T-helper 2 cell treated with Interferon-gamma antibody and Interleukin-4, amounts not matched to agents 5 μg/mL and 100 μg/mL, for 36 hours (primary cell): ENCODE measurements around the gene MMRN2.
"Not testable (repeated sequence)": the region's sequence is repeated elsewhere in the genome, so short reads cannot be mapped to it uniquely, and the experiment has no call there.

Source experiments
- DNase-seq: peaks from one replicate; pipeline ENCODE4 v3.0.0; 2021; ENCODE audit warnings: low spot score
- H3K27ac Mint-ChIP-seq: one replicate; pipeline ENCODE4 v1.8.0; 2021; ENCODE audit warnings: mild to moderate bottlenecking, mixed read lengths
- H3K27me3 Mint-ChIP-seq: one replicate; pipeline ENCODE4 v1.8.0; 2021; ENCODE audit warnings: low read depth, mixed read lengths
- H3K36me3 Mint-ChIP-seq: one replicate; pipeline ENCODE4 v1.8.0; 2021; ENCODE audit warnings: low read depth, mixed read lengths
- H3K4me1 Mint-ChIP-seq: one replicate; pipeline ENCODE4 v1.8.0; 2021; ENCODE audit warnings: low read depth, mixed read lengths
- H3K4me3 Mint-ChIP-seq: one replicate; pipeline ENCODE4 v1.8.0; 2022; ENCODE audit warnings: mild to moderate bottlenecking, moderate library complexity, mixed read lengths
- H3K9me3 Mint-ChIP-seq: one replicate; pipeline ENCODE4 v1.8.0; 2021; ENCODE audit warnings: mixed read lengths

MMRN2 gene

DNA sequence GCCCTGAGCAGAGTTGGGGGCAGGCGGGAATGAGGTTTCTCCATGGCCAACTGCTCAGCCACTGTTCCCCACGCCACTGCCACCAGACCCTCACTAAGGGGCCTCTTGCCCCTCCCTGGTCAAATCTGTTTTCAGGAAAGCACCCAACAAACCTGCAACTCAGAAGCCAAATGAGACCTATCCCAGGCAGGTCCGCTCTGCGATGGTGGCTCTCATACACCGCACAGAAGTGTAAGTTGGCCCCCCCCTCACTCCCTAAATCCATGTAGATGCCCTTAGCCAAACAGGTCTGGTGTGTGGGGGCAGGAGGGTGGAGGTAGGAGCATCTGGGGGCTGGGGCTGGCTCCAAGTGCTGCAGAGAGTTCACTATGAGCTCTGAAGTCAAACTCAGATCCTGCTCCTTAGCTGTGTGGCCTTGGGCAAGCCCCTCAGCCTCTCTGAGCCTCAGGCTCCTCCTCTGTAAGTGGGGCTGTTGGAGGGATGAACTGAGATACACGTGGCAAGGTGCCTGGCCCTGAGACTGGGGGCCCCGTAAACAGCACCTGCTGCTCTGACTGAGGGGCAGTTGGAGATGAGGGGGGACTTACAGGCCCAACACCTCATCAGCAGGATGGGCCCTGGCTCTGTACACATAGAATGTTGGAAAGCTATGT lies 1.1 kb downstream of the MMRN2 start:
- no peak overlapping the region for H3K27ac Mint-ChIP-seq
- H3K4me3 Mint-ChIP-seq, result no peak overlapping the region
- H3K27me3 Mint-ChIP-seq, result no peaks in the 10 kb centered on the region
- H3K9me3 Mint-ChIP-seq, result peaks cover 9% of the 10 kb centered on the region
- no peaks in the 10 kb centered on the region for H3K4me1 Mint-ChIP-seq
- peaks cover 2% of the 10 kb centered on the region for H3K36me3 Mint-ChIP-seq
- DNase-seq, result no peak

- H3K27ac Mint-ChIP-seq, result no peak overlapping the region
- no peak for DNase-seq
- H3K9me3 Mint-ChIP-seq, result peaks cover 9% of the 10 kb centered on the region
- H3K4me1 Mint-ChIP-seq, result no peaks in the 10 kb centered on the region
- no peaks in the 10 kb centered on the region for H3K27me3 Mint-ChIP-seq
- no peak overlapping the region for H3K4me3 Mint-ChIP-seq
- H3K36me3 Mint-ChIP-seq, result peaks cover 2% of the 10 kb centered on the region
Measured at GRCh38 chr10:86955501-86956194, 1.8 kb downstream of the MMRN2 start.

GRCh38 chr10:86954681-86955500 lies 2.5 kb downstream of the MMRN2 start:
- Mint-ChIP-seq H3K27me3 (no peaks in the 10 kb centered on the region), H3K4me1 (peaks cover 5% of the 10 kb centered on the region), H3K27ac (no peak overlapping the region), H3K9me3 (peaks cover 9% of the 10 kb centered on the region), H3K4me3 (no peak overlapping the region), H3K36me3 (peaks cover 4% of the 10 kb centered on the region)
- no peak for DNase-seq

DNA sequence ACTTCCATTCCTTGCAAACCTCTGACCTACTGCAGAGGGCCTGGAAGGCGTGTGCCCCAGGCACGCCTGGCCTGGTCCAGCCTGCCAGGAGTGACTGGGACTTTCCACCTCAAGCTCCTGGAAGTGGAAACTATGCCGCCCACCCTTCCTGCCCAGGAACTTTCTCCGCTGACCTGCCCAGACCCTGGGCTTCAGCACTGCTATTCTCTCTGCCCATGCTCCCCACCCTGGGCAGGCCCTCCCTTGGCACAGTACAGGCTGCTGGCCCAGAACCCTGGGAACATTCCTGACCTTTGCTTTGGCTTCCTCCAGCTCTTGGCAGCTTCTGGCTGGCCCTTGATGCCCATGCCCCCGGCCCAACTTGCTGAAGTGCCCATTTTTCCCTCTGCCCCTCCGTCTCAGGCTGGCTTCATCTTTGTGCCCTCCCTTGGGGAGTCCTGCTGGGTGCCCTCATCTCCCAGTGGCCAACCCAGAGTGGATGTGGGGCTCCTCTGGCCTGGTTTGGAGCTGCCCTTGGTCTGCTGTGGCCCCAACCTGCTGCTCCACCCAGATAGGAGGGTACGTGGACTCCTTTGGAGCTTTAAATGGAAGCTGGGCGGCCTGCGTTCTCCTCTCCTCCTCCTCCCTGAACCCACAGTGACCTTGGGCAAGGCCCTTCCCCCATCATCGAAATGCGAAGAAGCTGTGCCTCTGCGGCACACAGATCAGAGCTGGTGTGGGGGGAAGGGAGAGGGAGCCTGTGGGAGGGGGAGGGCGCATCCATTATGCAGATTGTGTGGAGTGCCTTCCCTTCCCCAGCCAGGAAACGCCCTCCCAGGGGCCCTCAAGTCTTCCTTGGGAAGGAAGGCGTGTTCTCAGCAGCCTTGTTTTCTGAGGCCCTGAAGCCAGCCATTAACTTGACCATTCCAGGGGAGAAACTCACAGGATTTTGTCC lies 3.4 kb downstream of the MMRN2 start:
- H3K4me3 Mint-ChIP-seq, result no peak overlapping the region
- no peak overlapping the region for H3K27ac Mint-ChIP-seq
- H3K4me1 Mint-ChIP-seq, result peaks cover 5% of the 10 kb centered on the region
- no peaks in the 10 kb centered on the region for H3K27me3 Mint-ChIP-seq
- no peak for DNase-seq
- H3K9me3 Mint-ChIP-seq, result peaks cover 9% of the 10 kb centered on the region
- peaks cover 4% of the 10 kb centered on the region for H3K36me3 Mint-ChIP-seq

GRCh38 chr10:86952697-86953096 lies 4.7 kb downstream of the MMRN2 start:
- H3K36me3 Mint-ChIP-seq, H3K27ac Mint-ChIP-seq, H3K9me3 Mint-ChIP-seq, H3K4me3 Mint-ChIP-seq, DNase-seq, H3K4me1 Mint-ChIP-seq, H3K27me3 Mint-ChIP-seq: not testable (repeated sequence)

DNA sequence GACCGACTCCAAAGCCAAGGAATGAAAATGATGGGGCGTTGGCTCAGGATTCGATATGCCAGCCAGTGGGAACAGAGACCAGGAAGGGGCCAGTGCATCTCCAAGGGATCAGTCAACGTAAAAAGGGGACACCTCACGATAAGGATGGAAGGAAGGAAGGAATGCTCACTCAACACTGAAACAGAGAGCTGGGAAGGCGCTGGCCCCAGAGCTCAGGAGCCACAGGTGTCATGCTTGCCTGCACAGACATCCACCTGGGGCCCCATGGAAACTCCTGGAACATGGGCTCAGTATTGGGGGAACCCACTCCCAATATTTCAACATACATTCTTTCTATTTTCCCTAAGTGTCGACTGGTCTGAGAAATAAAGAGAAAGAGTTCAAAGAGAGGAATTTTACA lies 5.3 kb downstream of the MMRN2 start:
- DNase-seq, result no peak
- Mint-ChIP-seq H3K27ac (no peak overlapping the region), H3K4me3 (no peak overlapping the region), H3K9me3 (peaks cover 9% of the 10 kb centered on the region), H3K4me1 (peaks cover 5% of the 10 kb centered on the region), H3K27me3 (no peaks in the 10 kb centered on the region), H3K36me3 (peaks cover 4% of the 10 kb centered on the region)

DNA sequence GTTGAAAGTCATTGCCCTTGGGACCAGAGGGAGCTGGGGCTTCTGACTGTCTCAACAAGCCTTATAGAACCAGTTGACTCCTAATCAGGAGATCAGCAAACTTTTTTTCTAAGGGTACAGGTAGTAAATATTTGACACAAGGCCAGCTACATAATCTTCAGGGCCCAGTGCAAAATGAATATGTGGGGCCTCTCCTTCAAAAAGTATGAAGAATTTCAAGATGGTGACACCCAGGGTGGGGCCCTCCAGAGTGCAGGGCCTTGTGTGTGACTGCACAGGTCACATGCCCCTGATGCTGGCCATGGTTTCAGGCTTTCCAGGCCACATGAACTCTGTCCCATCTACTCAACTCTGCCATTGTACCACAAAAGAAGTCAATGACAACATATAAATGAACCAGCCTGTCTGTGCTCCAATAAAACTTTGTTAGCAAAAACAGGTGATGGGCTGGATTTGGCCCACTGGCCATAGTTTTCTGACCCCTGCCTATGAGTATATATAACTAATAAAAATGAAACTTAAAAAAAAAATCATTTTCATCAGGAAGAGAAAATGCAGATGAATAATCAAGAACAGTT lies 6.1 kb downstream of the MMRN2 start:
- Mint-ChIP-seq H3K4me1 (peaks cover 5% of the 10 kb centered on the region), H3K27me3 (peaks cover 5% of the 10 kb centered on the region), H3K36me3 (peaks cover 4% of the 10 kb centered on the region), H3K4me3 (no peak overlapping the region), H3K9me3 (peaks cover 9% of the 10 kb centered on the region), H3K27ac (no peak overlapping the region)
- DNase-seq, result no peak

- Mint-ChIP-seq H3K27me3 (peaks cover 5% of the 10 kb centered on the region), H3K36me3 (peaks cover 4% of the 10 kb centered on the region), H3K9me3 (peaks cover 9% of the 10 kb centered on the region), H3K27ac (peak overlapping the region; percentile 92), H3K4me1 (peaks cover 5% of the 10 kb centered on the region), H3K4me3 (peak overlapping the region; percentile 51)
- DNase-seq, result no peak
Measured at GRCh38 chr10:86950349-86950748, 7.1 kb downstream of the MMRN2 start.

DNA sequence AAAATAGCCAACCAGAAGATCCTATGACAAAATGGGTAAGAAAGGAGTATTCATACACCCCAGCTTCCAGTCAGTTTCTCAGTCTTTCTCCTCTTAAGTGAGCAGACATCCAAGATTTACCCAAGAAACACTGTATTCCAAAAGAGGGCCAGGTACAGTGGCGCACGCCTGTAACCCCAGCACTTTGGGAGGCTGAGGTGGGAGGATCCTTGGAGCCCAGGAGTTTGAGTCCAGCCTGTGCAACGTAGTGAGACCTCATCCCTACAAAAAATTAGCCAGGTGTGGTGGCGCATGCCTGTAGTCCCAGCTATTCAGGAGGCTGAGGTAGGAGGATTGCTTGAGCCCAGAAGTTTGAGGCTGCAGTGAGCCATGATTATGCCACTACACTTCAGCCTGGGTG lies 9.6 kb downstream of the MMRN2 start:
- not testable (repeated sequence) for H3K4me1 Mint-ChIP-seq, H3K9me3 Mint-ChIP-seq, H3K27ac Mint-ChIP-seq

GRCh38 chr10:86946213-86947155 lies 10.9 kb downstream of the MMRN2 start:
- H3K4me3 Mint-ChIP-seq, result no peak overlapping the region
- no peaks in the 10 kb centered on the region for H3K9me3 Mint-ChIP-seq
- peaks cover 5% of the 10 kb centered on the region for H3K4me1 Mint-ChIP-seq
- peaks cover 5% of the 10 kb centered on the region for H3K27me3 Mint-ChIP-seq
- DNase-seq, result no peak
- peaks cover 2% of the 10 kb centered on the region for H3K36me3 Mint-ChIP-seq
- no peak overlapping the region for H3K27ac Mint-ChIP-seq

More for the DNA sequence above, 9.6 kb downstream of the MMRN2 start:
- not testable (repeated sequence) for H3K27me3 Mint-ChIP-seq, DNase-seq, H3K4me3 Mint-ChIP-seq, H3K36me3 Mint-ChIP-seq

GRCh38 chr10:86945361-86946212 lies 11.8 kb downstream of the MMRN2 start:
- H3K9me3 Mint-ChIP-seq, result no peaks in the 10 kb centered on the region
- H3K4me1 Mint-ChIP-seq, result peaks cover 4% of the 10 kb centered on the region
- peaks cover 5% of the 10 kb centered on the region for H3K27me3 Mint-ChIP-seq
- H3K36me3 Mint-ChIP-seq, result peaks cover 1% of the 10 kb centered on the region
- H3K4me3 Mint-ChIP-seq, result no peak overlapping the region
- H3K27ac Mint-ChIP-seq, result no peak overlapping the region
- DNase-seq, result no peak

DNA sequence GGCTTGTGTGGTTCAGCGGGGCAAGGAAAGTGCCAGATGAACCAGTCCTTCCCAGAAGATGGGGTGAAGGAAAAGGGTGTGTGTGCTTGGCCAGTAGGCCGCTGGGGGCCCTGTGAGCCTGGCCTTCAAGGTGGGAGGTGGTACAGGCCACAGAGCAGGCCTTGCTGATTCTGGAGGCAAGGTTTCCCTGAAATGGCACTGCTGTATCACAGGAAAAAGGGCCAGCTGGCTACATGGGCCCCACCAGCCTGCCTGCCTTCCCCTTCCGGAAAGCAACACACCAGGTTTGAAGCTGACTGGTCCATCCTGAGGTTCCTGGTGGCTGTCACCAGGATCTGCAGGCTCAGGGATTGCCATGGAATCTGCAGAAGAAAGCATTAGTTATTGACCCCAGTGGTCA lies 12.5 kb downstream of the MMRN2 start:
- peaks cover 5% of the 10 kb centered on the region for H3K27me3 Mint-ChIP-seq
- no peaks in the 10 kb centered on the region for H3K36me3 Mint-ChIP-seq
- no peak for DNase-seq
- no peaks in the 10 kb centered on the region for H3K9me3 Mint-ChIP-seq
- no peak overlapping the region for H3K27ac Mint-ChIP-seq
- H3K4me3 Mint-ChIP-seq, result no peak overlapping the region
- H3K4me1 Mint-ChIP-seq, result no peaks in the 10 kb centered on the region
